Measurements from ENCODE around the gene CMSS1.

GRCh38 chr3:99972380-99973104 lies 154.9 kb downstream of the CMSS1 start:
- TF ChIP-seq POLR2A (IDR thresholded peaks at IDR 0.05; ENCODE audit: borderline replicate concordance, extremely low read depth, insufficient read depth, insufficient read length): no peak
- no peak for TF ChIP-seq EZH2phosphoT487 (IDR thresholded peaks at IDR 0.05; ENCODE audit: borderline replicate concordance)
- TF ChIP-seq, protein P1, sequence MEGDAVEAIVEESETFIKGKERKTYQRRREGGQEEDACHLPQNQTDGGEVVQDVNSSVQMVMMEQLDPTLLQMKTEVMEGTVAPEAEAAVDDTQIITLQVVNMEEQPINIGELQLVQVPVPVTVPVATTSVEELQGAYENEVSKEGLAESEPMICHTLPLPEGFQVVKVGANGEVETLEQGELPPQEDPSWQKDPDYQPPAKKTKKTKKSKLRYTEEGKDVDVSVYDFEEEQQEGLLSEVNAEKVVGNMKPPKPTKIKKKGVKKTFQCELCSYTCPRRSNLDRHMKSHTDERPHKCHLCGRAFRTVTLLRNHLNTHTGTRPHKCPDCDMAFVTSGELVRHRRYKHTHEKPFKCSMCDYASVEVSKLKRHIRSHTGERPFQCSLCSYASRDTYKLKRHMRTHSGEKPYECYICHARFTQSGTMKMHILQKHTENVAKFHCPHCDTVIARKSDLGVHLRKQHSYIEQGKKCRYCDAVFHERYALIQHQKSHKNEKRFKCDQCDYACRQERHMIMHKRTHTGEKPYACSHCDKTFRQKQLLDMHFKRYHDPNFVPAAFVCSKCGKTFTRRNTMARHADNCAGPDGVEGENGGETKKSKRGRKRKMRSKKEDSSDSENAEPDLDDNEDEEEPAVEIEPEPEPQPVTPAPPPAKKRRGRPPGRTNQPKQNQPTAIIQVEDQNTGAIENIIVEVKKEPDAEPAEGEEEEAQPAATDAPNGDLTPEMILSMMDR (IDR thresholded peaks at IDR 0.05 in 2 of 3, conservative IDR thresholded peaks at IDR 0.05 in 1 of 3; ENCODE audit: borderline replicate concordance in 1 of 3, insufficient read depth in 1 of 3, low read depth in 2 of 3, low read length in 2 of 3): no peak
- TF ChIP-seq YY1 (IDR thresholded peaks at IDR 0.05; ENCODE audit: extremely low read depth, insufficient replicate concordance, low read depth, low read length): no peak
- TF ChIP-seq JUND (IDR thresholded peaks at IDR 0.05): no peak
- TF ChIP-seq POLR2AphosphoS5 (IDR thresholded peaks at IDR 0.05; ENCODE audit: low read depth, low read length): no peak
- no peak for TF ChIP-seq SP1 (IDR thresholded peaks at IDR 0.05; ENCODE audit: low read depth)
- no peak for TF ChIP-seq EZH2 (IDR thresholded peaks at IDR 0.05)
- TF ChIP-seq, protein P2, sequence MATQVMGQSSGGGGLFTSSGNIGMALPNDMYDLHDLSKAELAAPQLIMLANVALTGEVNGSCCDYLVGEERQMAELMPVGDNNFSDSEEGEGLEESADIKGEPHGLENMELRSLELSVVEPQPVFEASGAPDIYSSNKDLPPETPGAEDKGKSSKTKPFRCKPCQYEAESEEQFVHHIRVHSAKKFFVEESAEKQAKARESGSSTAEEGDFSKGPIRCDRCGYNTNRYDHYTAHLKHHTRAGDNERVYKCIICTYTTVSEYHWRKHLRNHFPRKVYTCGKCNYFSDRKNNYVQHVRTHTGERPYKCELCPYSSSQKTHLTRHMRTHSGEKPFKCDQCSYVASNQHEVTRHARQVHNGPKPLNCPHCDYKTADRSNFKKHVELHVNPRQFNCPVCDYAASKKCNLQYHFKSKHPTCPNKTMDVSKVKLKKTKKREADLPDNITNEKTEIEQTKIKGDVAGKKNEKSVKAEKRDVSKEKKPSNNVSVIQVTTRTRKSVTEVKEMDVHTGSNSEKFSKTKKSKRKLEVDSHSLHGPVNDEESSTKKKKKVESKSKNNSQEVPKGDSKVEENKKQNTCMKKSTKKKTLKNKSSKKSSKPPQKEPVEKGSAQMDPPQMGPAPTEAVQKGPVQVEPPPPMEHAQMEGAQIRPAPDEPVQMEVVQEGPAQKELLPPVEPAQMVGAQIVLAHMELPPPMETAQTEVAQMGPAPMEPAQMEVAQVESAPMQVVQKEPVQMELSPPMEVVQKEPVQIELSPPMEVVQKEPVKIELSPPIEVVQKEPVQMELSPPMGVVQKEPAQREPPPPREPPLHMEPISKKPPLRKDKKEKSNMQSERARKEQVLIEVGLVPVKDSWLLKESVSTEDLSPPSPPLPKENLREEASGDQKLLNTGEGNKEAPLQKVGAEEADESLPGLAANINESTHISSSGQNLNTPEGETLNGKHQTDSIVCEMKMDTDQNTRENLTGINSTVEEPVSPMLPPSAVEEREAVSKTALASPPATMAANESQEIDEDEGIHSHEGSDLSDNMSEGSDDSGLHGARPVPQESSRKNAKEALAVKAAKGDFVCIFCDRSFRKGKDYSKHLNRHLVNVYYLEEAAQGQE (IDR thresholded peaks at IDR 0.05; ENCODE audit: low read depth): no peak
